Glutamatergic neuron (in vitro differentiated cells): ENCODE results near the gene CACNB2. TPM values are rescaled to one million over a fixed set of nuclear protein-coding genes. Genes with fewer than 3 reads are reported as not detected.

ENCODE experiments used
- DNase-seq: peaks from one replicate; pipeline ENCODE4 v3.0.0; 2022
- H3K27ac Mint-ChIP-seq: one replicate; pipeline ENCODE4 v1.8.0; 2020; ENCODE audit warnings: mild to moderate bottlenecking, mixed read lengths, inconsistent platforms; ENCODE audit not compliant: unreplicated experiment
- H3K27me3 Mint-ChIP-seq: one replicate; pipeline ENCODE4 v1.8.0; 2020; ENCODE audit warnings: mild to moderate bottlenecking, moderate library complexity, mixed read lengths, inconsistent platforms; ENCODE audit not compliant: unreplicated experiment
- H3K36me3 Mint-ChIP-seq: one replicate; pipeline ENCODE4 v1.8.0; 2020; ENCODE audit warnings: mild to moderate bottlenecking, mixed read lengths, inconsistent platforms; ENCODE audit not compliant: unreplicated experiment
- H3K4me1 Mint-ChIP-seq: one replicate; pipeline ENCODE4 v1.8.0; 2020; ENCODE audit warnings: mild to moderate bottlenecking, low read depth, mixed read lengths, inconsistent platforms; ENCODE audit not compliant: unreplicated experiment
- H3K4me3 Mint-ChIP-seq: one replicate; pipeline ENCODE4 v1.8.0; 2020; ENCODE audit warnings: mild to moderate bottlenecking, mixed read lengths, inconsistent platforms; ENCODE audit not compliant: unreplicated experiment
- H3K9me3 Mint-ChIP-seq: one replicate; pipeline ENCODE4 v1.8.0; 2020; ENCODE audit warnings: mild to moderate bottlenecking, moderate library complexity, mixed read lengths, inconsistent platforms; ENCODE audit not compliant: unreplicated experiment
- CTCF ChIP-seq: fragments of 200-600 bp; sonication (generic); IDR thresholded peaks from one replicate; pipeline ENCODE4 v1.5.0; 2021; ENCODE audit not compliant: partially characterized antibody, unreplicated experiment
- total RNA-seq: library from RNA; stranded (reverse); fragmentation: NEBNext Ultra II Directional; extraction: Animal tissue kit (Norgen Biotek cat#: 25700); gene quantifications from one replicate; pipeline ENCODE4 v1.2.1, GENCODE V29; 2021; ENCODE audit not compliant: unreplicated experiment

The CACNB2 gene
- total RNA-seq, 1 donor from 2014 or later: 3.2 TPM

GRCh38 chr10:18134921-18135320 lies 5.3 kb upstream of the CACNB2 start:
- Mint-ChIP-seq H3K4me3 (no peak overlapping the region), H3K36me3 (no peaks in the 10 kb centered on the region), H3K9me3 (no peaks in the 10 kb centered on the region), H3K27me3 (peaks cover 4% of the 10 kb centered on the region), H3K27ac (no peak overlapping the region), H3K4me1 (peaks cover 7% of the 10 kb centered on the region)
- TF ChIP-seq CTCF: no peak
- no peak for DNase-seq

- Mint-ChIP-seq H3K4me3 (no peak overlapping the region), H3K4me1 (peaks cover 7% of the 10 kb centered on the region), H3K9me3 (no peaks in the 10 kb centered on the region), H3K27me3 (peaks cover 4% of the 10 kb centered on the region), H3K27ac (no peak overlapping the region), H3K36me3 (no peaks in the 10 kb centered on the region)
- no peak for DNase-seq
- TF ChIP-seq CTCF: no peak
These were observed 4.0 kb upstream of the CACNB2 start for GRCh38 chr10:18136073-18136791.

- TF ChIP-seq CTCF: no peak
- Mint-ChIP-seq H3K9me3 (no peaks in the 10 kb centered on the region), H3K27me3 (peaks cover 6% of the 10 kb centered on the region), H3K27ac (no peak overlapping the region), H3K4me1 (peaks cover 10% of the 10 kb centered on the region), H3K36me3 (no peaks in the 10 kb centered on the region), H3K4me3 (no peak overlapping the region)
- DNase-seq: no peak
These were observed 3.1 kb upstream of the CACNB2 start for GRCh38 chr10:18137111-18137510.

GRCh38 chr10:18140957-18141845 lies 977 bp downstream of the CACNB2 start:
- DNase-seq: no peak
- Mint-ChIP-seq H3K9me3 (no peaks in the 10 kb centered on the region), H3K27me3 (peaks cover 8% of the 10 kb centered on the region), H3K27ac (peak overlapping the region; percentile 25), H3K36me3 (no peaks in the 10 kb centered on the region), H3K4me3 (peak overlapping the region; percentile 83), H3K4me1 (peaks cover 14% of the 10 kb centered on the region)
- TF ChIP-seq CTCF: no peak

- Mint-ChIP-seq H3K4me3 (no peak overlapping the region), H3K27me3 (peaks cover 8% of the 10 kb centered on the region), H3K27ac (no peak overlapping the region), H3K9me3 (no peaks in the 10 kb centered on the region), H3K36me3 (no peaks in the 10 kb centered on the region), H3K4me1 (peaks cover 12% of the 10 kb centered on the region)
- TF ChIP-seq CTCF: no peak
- no peak for DNase-seq
These were observed 1.9 kb downstream of the CACNB2 start for GRCh38 chr10:18142151-18142550.
